Heart left ventricle (tissue), 13 donors: ENCODE results near the gene CAMKMT.

Experiments
- POLR2A ChIP-seq, 2 donors: fragments of 450-650 bp; IDR thresholded peaks; one replicate each; pipeline ENCODE4 v1.6.1; 2017; ENCODE audit warnings: antibody characterized with exemption in 2 of 2, mild to moderate bottlenecking in 2 of 2, moderate library complexity in 2 of 2
- TF ChIP-seq, protein P1 (sequence below), 12 donors: fragments of 200-600 bp; sonication (generic) in 4 of 12; IDR thresholded peaks; one replicate each; pipeline versions ENCODE4 v1.5.0 to v1.8.0; 2018 to 2022; ENCODE audit warnings: antibody characterized with exemption in 12 of 12, mild to moderate bottlenecking in 5 of 12
- donor health status: ischemic (EF 13 %, LVEDD 7.1; RV severe dilation, severe dysfunction).
- donor health status: DM: no; HTN: yes; CAD: no.
- donor health status: DM: no; HTN: no; CAD: no.
- donor health status: ischemic (EF 25% LVEDD 6.9; RV normal size, moderate dysfunction).
- donor health status: ischemic (EF 25% LVEDD 5.7; RV mildly dilated, moderate dysfunction).
- donor health status: ischemic (EF 35%, LVEDD 5.7; RV mildly dilated, moderate dysfunction).
- donor health status: nonischemic (EF 11% LVEDD 7.7; RV severe dilation, severe dysfunction).
- donor health status: DM: yes; HTN: yes; CAD: no.
- donor health status: PGD.
- donor health status: ischemic (EF 29% LVEDD 5.4; RV normal size, mild dysfunction).
- donor health status: nonischemic (EF 23%, LVEDD 6.1; RV moderate dilation, normal function).

DNA sequence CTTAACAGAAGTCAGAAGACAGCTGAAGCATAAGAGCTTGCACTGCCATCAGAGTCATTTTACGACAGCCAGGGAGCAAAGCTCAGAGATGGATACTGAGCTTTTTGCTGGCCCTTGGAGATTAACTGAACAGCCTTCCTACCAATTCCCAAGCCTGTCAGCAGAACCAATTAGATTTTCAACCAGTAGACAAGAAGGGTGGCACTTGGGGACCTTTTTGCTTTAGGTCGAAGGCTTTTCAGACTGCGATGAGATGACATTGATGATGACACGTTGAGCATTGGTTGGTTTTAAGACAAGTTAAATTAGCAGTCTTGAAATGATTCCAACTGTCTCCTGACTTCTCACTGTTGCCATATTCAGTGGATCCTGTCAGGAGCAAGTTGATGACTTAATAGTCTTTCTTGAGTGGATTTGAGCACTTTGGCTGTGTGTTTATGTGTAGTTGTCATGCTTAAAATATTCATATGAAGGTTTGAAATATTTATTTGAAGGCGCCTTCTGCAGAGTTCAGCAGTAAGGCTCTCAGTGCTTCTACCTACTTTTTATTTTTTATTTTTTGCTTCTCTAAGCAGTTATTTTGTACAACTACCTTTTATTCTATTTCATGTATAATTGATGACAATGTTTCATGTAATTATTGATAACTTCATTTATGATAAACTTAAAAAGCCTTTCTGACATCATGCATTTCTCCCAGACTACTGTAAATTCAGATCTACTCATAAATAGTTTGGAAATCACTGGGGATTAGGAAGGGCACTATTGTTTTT lies 256.7 kb downstream of the CAMKMT start:
- TF ChIP-seq, protein P1, sequence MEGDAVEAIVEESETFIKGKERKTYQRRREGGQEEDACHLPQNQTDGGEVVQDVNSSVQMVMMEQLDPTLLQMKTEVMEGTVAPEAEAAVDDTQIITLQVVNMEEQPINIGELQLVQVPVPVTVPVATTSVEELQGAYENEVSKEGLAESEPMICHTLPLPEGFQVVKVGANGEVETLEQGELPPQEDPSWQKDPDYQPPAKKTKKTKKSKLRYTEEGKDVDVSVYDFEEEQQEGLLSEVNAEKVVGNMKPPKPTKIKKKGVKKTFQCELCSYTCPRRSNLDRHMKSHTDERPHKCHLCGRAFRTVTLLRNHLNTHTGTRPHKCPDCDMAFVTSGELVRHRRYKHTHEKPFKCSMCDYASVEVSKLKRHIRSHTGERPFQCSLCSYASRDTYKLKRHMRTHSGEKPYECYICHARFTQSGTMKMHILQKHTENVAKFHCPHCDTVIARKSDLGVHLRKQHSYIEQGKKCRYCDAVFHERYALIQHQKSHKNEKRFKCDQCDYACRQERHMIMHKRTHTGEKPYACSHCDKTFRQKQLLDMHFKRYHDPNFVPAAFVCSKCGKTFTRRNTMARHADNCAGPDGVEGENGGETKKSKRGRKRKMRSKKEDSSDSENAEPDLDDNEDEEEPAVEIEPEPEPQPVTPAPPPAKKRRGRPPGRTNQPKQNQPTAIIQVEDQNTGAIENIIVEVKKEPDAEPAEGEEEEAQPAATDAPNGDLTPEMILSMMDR (IDR thresholded peaks at IDR 0.05), result no peak
- TF ChIP-seq POLR2A (IDR thresholded peaks at IDR 0.05), result no peak
